Measurements from ENCODE around the gene NFIA.

DNA sequence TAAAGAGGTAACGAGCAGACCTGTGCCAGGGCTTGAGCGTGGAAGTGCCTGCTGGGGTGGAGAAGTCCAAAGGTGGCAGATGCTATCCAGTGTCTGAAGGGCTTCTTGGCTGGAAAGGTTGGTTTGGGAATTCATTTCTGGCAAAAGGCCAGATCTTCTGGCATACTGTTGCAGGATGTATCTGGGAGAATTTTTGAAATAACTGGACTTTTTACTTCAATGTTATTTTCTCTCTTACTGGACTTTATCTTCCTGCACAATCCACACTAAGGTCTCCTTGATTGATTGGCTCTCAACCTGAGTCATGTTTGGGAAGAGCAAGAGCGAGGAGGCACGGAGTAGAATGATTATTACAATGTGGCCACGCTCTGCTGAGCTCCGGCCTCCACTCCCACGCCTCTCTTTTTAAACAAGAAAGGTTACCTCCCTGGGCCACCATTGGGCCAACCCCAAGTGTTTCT lies 364.2 kb downstream of the NFIA start:
- TF ChIP-seq POLR2A (IDR thresholded peaks at IDR 0.05) = no peak
- TF ChIP-seq EP300 (IDR thresholded peaks at IDR 0.05) = no peak
